IMR-90 (cell line): Measurements from ENCODE around the gene ZNF747.

Source experiments
- BHLHE40 ChIP-seq: fragments of 150-350 bp; IDR thresholded peaks from 2 replicates; pipeline ENCODE4 v1.6.1; 2016; ENCODE audit warnings: mild to moderate bottlenecking, low read depth, low read length
- MAZ ChIP-seq: IDR thresholded peaks from 2 replicates; pipeline ENCODE4 v1.6.1; 2012; ENCODE audit warnings: low read depth, mild to moderate bottlenecking, low read length, improper control_type of control experiment, moderate library complexity, borderline replicate concordance
- MXI1 ChIP-seq: IDR thresholded peaks from 2 replicates; pipeline ENCODE4 v1.6.1; 2012; ENCODE audit warnings: low read depth, mild to moderate bottlenecking, low read length, moderate library complexity, borderline replicate concordance
- POLR2A ChIP-seq: IDR thresholded peaks from 2 replicates; pipeline ENCODE4 v1.6.1; 2012; ENCODE audit warnings: mild to moderate bottlenecking, low read depth, low read length
- RFX5 ChIP-seq: IDR thresholded peaks from 2 replicates; pipeline ENCODE4 v1.8.0; 2012; ENCODE audit warnings: low read depth, mild to moderate bottlenecking, low read length, moderate library complexity
- TF ChIP-seq, protein P1 (sequence below): conservative IDR thresholded peaks from 2 replicates; pipeline ENCODE4 v1.5.1; 2012; ENCODE audit warnings: mild to moderate bottlenecking, low read depth, low read length, improper control_type of control experiment

DNA sequence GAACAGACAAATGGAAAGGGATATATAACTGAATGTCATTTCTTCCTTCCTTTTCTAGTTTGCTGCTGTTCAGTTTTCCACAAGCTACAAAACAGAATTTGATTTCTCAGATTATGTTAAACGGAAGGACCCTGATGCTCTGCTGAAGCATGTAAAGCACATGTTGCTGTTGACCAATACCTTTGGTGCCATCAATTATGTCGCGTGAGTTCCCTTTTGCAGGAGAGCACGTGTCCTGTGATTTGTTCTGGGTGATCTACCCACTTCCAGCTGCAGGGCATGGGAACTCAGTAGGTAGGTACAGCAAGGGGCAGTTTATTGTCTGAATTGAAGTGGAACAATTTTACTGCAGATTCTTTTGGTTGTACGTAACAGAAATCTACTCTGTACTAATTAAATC is 53.3 kb downstream of the ZNF747 start:
- no peak for TF ChIP-seq POLR2A
- TF ChIP-seq, protein P1, sequence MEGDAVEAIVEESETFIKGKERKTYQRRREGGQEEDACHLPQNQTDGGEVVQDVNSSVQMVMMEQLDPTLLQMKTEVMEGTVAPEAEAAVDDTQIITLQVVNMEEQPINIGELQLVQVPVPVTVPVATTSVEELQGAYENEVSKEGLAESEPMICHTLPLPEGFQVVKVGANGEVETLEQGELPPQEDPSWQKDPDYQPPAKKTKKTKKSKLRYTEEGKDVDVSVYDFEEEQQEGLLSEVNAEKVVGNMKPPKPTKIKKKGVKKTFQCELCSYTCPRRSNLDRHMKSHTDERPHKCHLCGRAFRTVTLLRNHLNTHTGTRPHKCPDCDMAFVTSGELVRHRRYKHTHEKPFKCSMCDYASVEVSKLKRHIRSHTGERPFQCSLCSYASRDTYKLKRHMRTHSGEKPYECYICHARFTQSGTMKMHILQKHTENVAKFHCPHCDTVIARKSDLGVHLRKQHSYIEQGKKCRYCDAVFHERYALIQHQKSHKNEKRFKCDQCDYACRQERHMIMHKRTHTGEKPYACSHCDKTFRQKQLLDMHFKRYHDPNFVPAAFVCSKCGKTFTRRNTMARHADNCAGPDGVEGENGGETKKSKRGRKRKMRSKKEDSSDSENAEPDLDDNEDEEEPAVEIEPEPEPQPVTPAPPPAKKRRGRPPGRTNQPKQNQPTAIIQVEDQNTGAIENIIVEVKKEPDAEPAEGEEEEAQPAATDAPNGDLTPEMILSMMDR, result no peak
- no peak for TF ChIP-seq MXI1
- no peak for TF ChIP-seq MAZ
- TF ChIP-seq BHLHE40, result no peak
- TF ChIP-seq RFX5, result no peak
